ENCODE results near the gene P2RX7. TPM values are rescaled to one million over a fixed set of nuclear protein-coding genes. Genes with fewer than 3 reads are reported as not detected.

The P2RX7 gene
- total RNA-seq, 1 donor from 2014 or later, result 0.07 TPM

GRCh38 chr12:121115530-121115929 is 17.1 kb upstream of the P2RX7 start:
- Mint-ChIP-seq H3K4me1 (ENCODE audit: low read depth, unreplicated experiment) (no peaks in the 10 kb centered on the region), H3K4me3 (ENCODE audit: unreplicated experiment) (no peak overlapping the region), H3K9me3 (ENCODE audit: unreplicated experiment) (no peaks in the 10 kb centered on the region), H3K36me3 (ENCODE audit: low read depth, unreplicated experiment) (no peaks in the 10 kb centered on the region), H3K27ac (ENCODE audit: unreplicated experiment) (peak overlapping the region; percentile 22), H3K27me3 (ENCODE audit: low read depth, unreplicated experiment) (peaks cover 24% of the 10 kb centered on the region)
- DNase-seq (ENCODE audit: low read depth) (no peak), FAIRE-seq (no peak)
- Histone ChIP-seq H3K4me3 (ENCODE audit: insufficient read depth, low read depth, low read length) (no peak overlapping the region), H3K4me2 (ENCODE audit: low read length) (no peak overlapping the region), H4K20me1 (ENCODE audit: insufficient read depth, low read length) (no peaks in the 10 kb centered on the region), H3K9ac (ENCODE audit: low read length) (no peak overlapping the region), H3K27me3 (ENCODE audit: insufficient read depth, low read length) (peaks cover 9% of the 10 kb centered on the region), H3K9me3 (ENCODE audit: insufficient read depth, low read depth, low read length) (no peaks in the 10 kb centered on the region), H3K4me1 (ENCODE audit: insufficient read depth, low read length) (no peaks in the 10 kb centered on the region), H3K79me2 (ENCODE audit: insufficient read depth, low read length) (no peaks in the 10 kb centered on the region), H3K36me3 (ENCODE audit: insufficient read depth, low read length) (no peaks in the 10 kb centered on the region), H2AFZ (ENCODE audit: low read depth, low read length) (no peak overlapping the region), H3K27ac (ENCODE audit: low read depth, low read length) (no peak overlapping the region)
- TF ChIP-seq CTCF (IDR thresholded peaks at IDR 0.05; ENCODE audit: insufficient read depth, low read depth, low read length), result no peak
- no peak for TF ChIP-seq EZH2 (IDR thresholded peaks at IDR 0.05; ENCODE audit: insufficient read depth, low read length)

- Histone ChIP-seq H3K27ac (ENCODE audit: low read depth, low read length) (no peak overlapping the region), H3K4me2 (ENCODE audit: low read length) (no peak overlapping the region), H3K4me1 (ENCODE audit: insufficient read depth, low read length) (no peaks in the 10 kb centered on the region), H3K4me3 (ENCODE audit: insufficient read depth, low read depth, low read length) (no peak overlapping the region), H4K20me1 (ENCODE audit: insufficient read depth, low read length) (no peaks in the 10 kb centered on the region), H2AFZ (ENCODE audit: low read depth, low read length) (no peak overlapping the region), H3K36me3 (ENCODE audit: insufficient read depth, low read length) (no peaks in the 10 kb centered on the region), H3K79me2 (ENCODE audit: insufficient read depth, low read length) (no peaks in the 10 kb centered on the region), H3K27me3 (ENCODE audit: insufficient read depth, low read length) (peaks cover 16% of the 10 kb centered on the region), H3K9ac (ENCODE audit: low read length) (no peak overlapping the region), H3K9me3 (ENCODE audit: insufficient read depth, low read depth, low read length) (no peaks in the 10 kb centered on the region)
- FAIRE-seq (no peak), DNase-seq (ENCODE audit: low read depth) (no peak)
- Mint-ChIP-seq H3K27me3 (ENCODE audit: low read depth, unreplicated experiment) (peaks cover 30% of the 10 kb centered on the region), H3K4me3 (ENCODE audit: unreplicated experiment) (no peak overlapping the region), H3K36me3 (ENCODE audit: low read depth, unreplicated experiment) (no peaks in the 10 kb centered on the region), H3K4me1 (ENCODE audit: low read depth, unreplicated experiment) (no peaks in the 10 kb centered on the region), H3K27ac (ENCODE audit: unreplicated experiment) (no peak overlapping the region), H3K9me3 (ENCODE audit: unreplicated experiment) (peaks cover 5% of the 10 kb centered on the region)
- no peak for TF ChIP-seq CTCF (IDR thresholded peaks at IDR 0.05; ENCODE audit: insufficient read depth, low read depth, low read length)
- no peak for TF ChIP-seq EZH2 (IDR thresholded peaks at IDR 0.05; ENCODE audit: insufficient read depth, low read length)
Observed at GRCh38 chr12:121116318-121117225, 16.1 kb upstream of the P2RX7 start.

- H3K4me2 ChIP-seq (ENCODE audit: low read length), result no peak overlapping the region
- no peak overlapping the region for H3K27ac ChIP-seq (ENCODE audit: low read depth, low read length)
- H3K4me3 ChIP-seq (ENCODE audit: insufficient read depth, low read depth, low read length), result no peak overlapping the region
- H3K4me3 Mint-ChIP-seq (ENCODE audit: unreplicated experiment), result no peak overlapping the region
- peaks cover 29% of the 10 kb centered on the region for H3K27me3 Mint-ChIP-seq (ENCODE audit: low read depth, unreplicated experiment)
- TF ChIP-seq CTCF (IDR thresholded peaks at IDR 0.05; ENCODE audit: insufficient read depth, low read depth, low read length) (no peak), EZH2 (IDR thresholded peaks at IDR 0.05; ENCODE audit: insufficient read depth, low read length) (no peak)
- H3K9me3 ChIP-seq (ENCODE audit: insufficient read depth, low read depth, low read length), result no peaks in the 10 kb centered on the region
- peaks cover 6% of the 10 kb centered on the region for H3K9me3 Mint-ChIP-seq (ENCODE audit: unreplicated experiment)
- no peaks in the 10 kb centered on the region for H3K4me1 ChIP-seq (ENCODE audit: insufficient read depth, low read length)
- no peaks in the 10 kb centered on the region for H4K20me1 ChIP-seq (ENCODE audit: insufficient read depth, low read length)
- no peak overlapping the region for H2AFZ ChIP-seq (ENCODE audit: low read depth, low read length)
- H3K27me3 ChIP-seq (ENCODE audit: insufficient read depth, low read length), result peaks cover 16% of the 10 kb centered on the region
- no peaks in the 10 kb centered on the region for H3K4me1 Mint-ChIP-seq (ENCODE audit: low read depth, unreplicated experiment)
- FAIRE-seq (no peak), DNase-seq (ENCODE audit: low read depth) (no peak)
- H3K36me3 ChIP-seq (ENCODE audit: insufficient read depth, low read length), result no peaks in the 10 kb centered on the region
- no peak overlapping the region for H3K27ac Mint-ChIP-seq (ENCODE audit: unreplicated experiment)
- no peak overlapping the region for H3K9ac ChIP-seq (ENCODE audit: low read length)
- no peaks in the 10 kb centered on the region for H3K79me2 ChIP-seq (ENCODE audit: insufficient read depth, low read length)
- H3K36me3 Mint-ChIP-seq (ENCODE audit: low read depth, unreplicated experiment), result no peaks in the 10 kb centered on the region
Observed at GRCh38 chr12:121117226-121117777, 15.4 kb upstream of the P2RX7 start.
